A673 (cell line): ENCODE measurements around the gene PRSS53.

ENCODE experiments used
- EZH2 ChIP-seq: fragments of 200-600 bp; sonication (generic); IDR thresholded peaks from 2 replicates; pipeline ENCODE4 v1.6.1; 2017; ENCODE audit warnings: borderline replicate concordance, low read depth, mild to moderate bottlenecking, mixed read lengths, antibody characterized with exemption, low read length; ENCODE audit not compliant: poor library complexity, severe bottlenecking
- TF ChIP-seq, protein P1 (sequence below): fragments of 300-800, 200-600 bp; sonication (generic); conservative IDR thresholded peaks from 2 replicates; pipeline ENCODE4 v1.5.1; 2017; ENCODE audit warnings: low read depth, mild to moderate bottlenecking, antibody characterized with exemption, low read length, moderate library complexity, mixed read lengths

DNA sequence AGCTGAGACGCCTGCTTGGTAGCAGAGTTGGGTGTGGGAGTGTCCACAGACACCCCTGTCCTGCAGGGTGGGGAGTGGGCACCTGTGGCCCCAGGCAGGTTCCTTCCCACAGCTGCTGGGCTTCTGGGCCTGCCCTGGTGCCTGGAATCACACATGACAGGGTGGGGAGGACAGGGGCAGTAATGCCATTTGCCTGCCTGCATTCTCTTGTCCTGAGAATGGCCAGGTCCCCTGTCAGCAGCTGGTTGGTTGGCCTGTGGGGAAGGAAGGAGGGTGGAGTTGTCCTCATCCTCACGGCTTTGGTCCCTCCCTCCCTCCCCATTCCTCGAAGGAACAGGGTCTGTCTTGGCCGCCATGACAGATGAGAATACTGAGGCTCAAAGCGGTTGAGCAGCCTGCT lies 5.2 kb downstream of the PRSS53 start:
- TF ChIP-seq, protein P1, sequence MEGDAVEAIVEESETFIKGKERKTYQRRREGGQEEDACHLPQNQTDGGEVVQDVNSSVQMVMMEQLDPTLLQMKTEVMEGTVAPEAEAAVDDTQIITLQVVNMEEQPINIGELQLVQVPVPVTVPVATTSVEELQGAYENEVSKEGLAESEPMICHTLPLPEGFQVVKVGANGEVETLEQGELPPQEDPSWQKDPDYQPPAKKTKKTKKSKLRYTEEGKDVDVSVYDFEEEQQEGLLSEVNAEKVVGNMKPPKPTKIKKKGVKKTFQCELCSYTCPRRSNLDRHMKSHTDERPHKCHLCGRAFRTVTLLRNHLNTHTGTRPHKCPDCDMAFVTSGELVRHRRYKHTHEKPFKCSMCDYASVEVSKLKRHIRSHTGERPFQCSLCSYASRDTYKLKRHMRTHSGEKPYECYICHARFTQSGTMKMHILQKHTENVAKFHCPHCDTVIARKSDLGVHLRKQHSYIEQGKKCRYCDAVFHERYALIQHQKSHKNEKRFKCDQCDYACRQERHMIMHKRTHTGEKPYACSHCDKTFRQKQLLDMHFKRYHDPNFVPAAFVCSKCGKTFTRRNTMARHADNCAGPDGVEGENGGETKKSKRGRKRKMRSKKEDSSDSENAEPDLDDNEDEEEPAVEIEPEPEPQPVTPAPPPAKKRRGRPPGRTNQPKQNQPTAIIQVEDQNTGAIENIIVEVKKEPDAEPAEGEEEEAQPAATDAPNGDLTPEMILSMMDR, result no peak
- TF ChIP-seq EZH2, result no peak
